ENCODE data around the gene MSANTD7.
A peak's percentile ranks its signal among the peaks of the same experiment; 100 is the strongest.

Gene MSANTD7

GRCh38 chr10:14837757-14838581 lies at the start of gene MSANTD7, which contains the start of the genes CDNF and HSPA14:
Gene MSANTD7, plus strand, starts transcription at chr10:14838306. Its CDS starts 3,979 bp downstream, at chr10:14842285.
Gene CDNF, minus strand, starts transcription at chr10:14838037. Its CDS starts 91 bp downstream, at chr10:14837946.
Gene HSPA14, plus strand, starts transcription at chr10:14838306. Its CDS starts 97 bp downstream, at chr10:14838403.
- DNase-seq: peak; percentile 98 to 100
- Histone ChIP-seq H3K36me3 (peaks cover 20 to 25% (median 21%) of the 10 kb centered on the region in 3 donors), H3K4me1 (peaks cover 0 to 24% (median 17%) of the 10 kb centered on the region in 4 donors), H3K27me3 (no peaks in the 10 kb centered on the region), H3K27ac (peak within 1 kb of the TSS; percentile 89 to 97), H3K4me3 (peak within 1 kb of the TSS; percentile 92 to 94), H3K9me3 (no peaks in the 10 kb centered on the region)
- peak in 1 of 2 experiments; percentile 15 for TF ChIP-seq CTCF (IDR thresholded peaks at IDR 0.05)
- intact Hi-C loops (cut with DNase I; ENCODE audit: low total_unique reads): loop anchor here (5.0 kb wide), 1 partner anchor 39 kb away; the partner anchor contains the start of gene SUV39H2

- no peak for DNase-seq
- TF ChIP-seq CTCF (IDR thresholded peaks at IDR 0.05): no peak
- intact Hi-C loops (cut with DNase I; ENCODE audit: low total_unique reads): no loop called here
- no peak overlapping the region for H3K4me3 ChIP-seq
- no peaks in the 10 kb centered on the region for H3K36me3 ChIP-seq
- no peaks in the 10 kb centered on the region for H3K27me3 ChIP-seq
- no peak overlapping the region for H3K27ac ChIP-seq
- H3K4me1 ChIP-seq: no peaks in the 10 kb centered on the region
- no peaks in the 10 kb centered on the region for H3K9me3 ChIP-seq
Observed at GRCh38 chr10:14798636-14799035, 39.5 kb upstream of the MSANTD7 start.

- H3K36me3 ChIP-seq: no peaks in the 10 kb centered on the region
- no peaks in the 10 kb centered on the region for H3K9me3 ChIP-seq
- no peak overlapping the region for H3K27ac ChIP-seq
- H3K4me1 ChIP-seq: no peaks in the 10 kb centered on the region
- H3K4me3 ChIP-seq: no peak overlapping the region
- no peak for TF ChIP-seq CTCF (IDR thresholded peaks at IDR 0.05)
- DNase-seq: no peak
- intact Hi-C loops (cut with DNase I; ENCODE audit: low total_unique reads): no loop called here
- H3K27me3 ChIP-seq: no peaks in the 10 kb centered on the region
Observed at GRCh38 chr10:14800397-14800796, 37.7 kb upstream of the MSANTD7 start.

- Histone ChIP-seq H3K36me3 (no peaks in the 10 kb centered on the region), H3K9me3 (no peaks in the 10 kb centered on the region), H3K27ac (no peak overlapping the region), H3K27me3 (no peaks in the 10 kb centered on the region), H3K4me1 (no peaks in the 10 kb centered on the region), H3K4me3 (no peak overlapping the region)
- DNase-seq: no peak
- intact Hi-C loops (cut with DNase I; ENCODE audit: low total_unique reads): no loop called here
- TF ChIP-seq CTCF (IDR thresholded peaks at IDR 0.05): no peak
Observed at GRCh38 chr10:14801723-14802122, 36.4 kb upstream of the MSANTD7 start.

- Histone ChIP-seq H3K27me3 (no peaks in the 10 kb centered on the region), H3K27ac (no peak overlapping the region), H3K4me3 (no peak overlapping the region), H3K36me3 (no peaks in the 10 kb centered on the region), H3K9me3 (no peaks in the 10 kb centered on the region), H3K4me1 (no peaks in the 10 kb centered on the region)
- no peak for TF ChIP-seq CTCF (IDR thresholded peaks at IDR 0.05)
- DNase-seq: no peak
- intact Hi-C loops (cut with DNase I; ENCODE audit: low total_unique reads): no loop called here
Observed at GRCh38 chr10:14803827-14804226, 34.3 kb upstream of the MSANTD7 start.
